Measurements from ENCODE around the gene CD81. TPM values are rescaled to one million over a fixed set of nuclear protein-coding genes. Genes with fewer than 3 reads are reported as not detected.

Gene CD81
- total and polyA plus RNA-seq, 9 of the 15 experiments (the other 6 are each of a cell fraction or from before 2014, with no cell fraction given) = 2.4 to 189 (median 61.7) TPM

- TF ChIP-seq, protein P1, sequence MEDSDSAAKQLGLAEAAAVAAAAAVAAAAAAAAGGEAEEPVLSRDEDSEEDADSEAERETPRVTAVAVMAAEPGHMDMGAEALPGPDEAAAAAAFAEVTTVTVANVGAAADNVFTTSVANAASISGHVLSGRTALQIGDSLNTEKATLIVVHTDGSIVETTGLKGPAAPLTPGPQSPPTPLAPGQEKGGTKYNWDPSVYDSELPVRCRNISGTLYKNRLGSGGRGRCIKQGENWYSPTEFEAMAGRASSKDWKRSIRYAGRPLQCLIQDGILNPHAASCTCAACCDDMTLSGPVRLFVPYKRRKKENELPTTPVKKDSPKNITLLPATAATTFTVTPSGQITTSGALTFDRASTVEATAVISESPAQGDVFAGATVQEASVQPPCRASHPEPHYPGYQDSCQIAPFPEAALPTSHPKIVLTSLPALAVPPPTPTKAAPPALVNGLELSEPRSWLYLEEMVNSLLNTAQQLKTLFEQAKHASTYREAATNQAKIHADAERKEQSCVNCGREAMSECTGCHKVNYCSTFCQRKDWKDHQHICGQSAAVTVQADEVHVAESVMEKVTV (CRISPR knock-in tag; IDR thresholded peaks at IDR 0.05) = no peak
- TF ChIP-seq SOX6 (IDR thresholded peaks at IDR 0.05) (no peak), CHD1 (IDR thresholded peaks at IDR 0.05; ENCODE audit: low read length) (peak; percentile 51), ZNF561 (CRISPR knock-in tag; conservative IDR thresholded peaks at IDR 0.05) (no peak), MCM3 (IDR thresholded peaks at IDR 0.05) (no peak), MYNN (IDR thresholded peaks at IDR 0.05) (no peak), MYNN (CRISPR knock-in tag; IDR thresholded peaks at IDR 0.05) (no peak), MXI1 (IDR thresholded peaks at IDR 0.05; ENCODE audit: low read depth, low read length) (no peak), FOXJ2 (tag; IDR thresholded peaks at IDR 0.05) (peak; percentile 30), ZNF584 (CRISPR knock-in tag; IDR thresholded peaks at IDR 0.05; ENCODE audit: low read depth) (no peak; the same call in 1 of the 2 replicates), CBX5 (IDR thresholded peaks at IDR 0.05; ENCODE audit: borderline replicate concordance, low read depth) (no peak), PHB (CRISPR knock-in tag; IDR thresholded peaks at IDR 0.05) (0 out of 2 replicates have a peak, but pooled peaks have one; percentile 34), ZNF436 (CRISPR knock-in tag; IDR thresholded peaks at IDR 0.05) (no peak), RBFOX2 (IDR thresholded peaks at IDR 0.05; ENCODE audit: low read depth, low read length) (no peak; the same call in 1 of the 2 replicates), ZBED1 (IDR thresholded peaks at IDR 0.05) (no peak; the same call in 1 of the 2 replicates), U2AF1 (optimal IDR thresholded peaks at IDR 0.05; ENCODE audit: low read depth, low read length) (no peak), SMARCE1 (IDR thresholded peaks at IDR 0.05) (no peak), NEUROD1 (IDR thresholded peaks at IDR 0.05; ENCODE audit: borderline replicate concordance, low read depth, low read length, partially characterized antibody) (no peak), PHF8 (IDR thresholded peaks at IDR 0.05; ENCODE audit: borderline replicate concordance, low read length) (peak; percentile 75; the same call in 1 of the 2 replicates), ZNF3 (CRISPR knock-in tag; IDR thresholded peaks at IDR 0.05) (no peak), IFI16 (CRISPR knock-in tag; IDR thresholded peaks at IDR 0.05) (no peak), ZNF232 (CRISPR knock-in tag; IDR thresholded peaks at IDR 0.05) (0 out of 2 replicates have a peak, but pooled peaks have one; percentile 43), ZNF140 (CRISPR knock-in tag; IDR thresholded peaks at IDR 0.05) (no peak), GABPB2 (CRISPR knock-in tag; conservative IDR thresholded peaks at IDR 0.05) (no peak), CBFA2T3 (IDR thresholded peaks at IDR 0.05) (no peak), POLR2AphosphoS2 (IDR thresholded peaks at IDR 0.05; ENCODE audit: low read length) (no peak), SAFB2 (IDR thresholded peaks at IDR 0.05; ENCODE audit: borderline replicate concordance, low read depth, low read length, severe bottlenecking) (no peak), ZNF695 (CRISPR knock-in tag; IDR thresholded peaks at IDR 0.05) (no peak), YY1 (IDR thresholded peaks at IDR 0.05; ENCODE audit: borderline replicate concordance in 1 of 3, control insufficient read depth in 1 of 3, extremely low read depth in 1 of 3, insufficient read depth in 3 of 3, insufficient read length in 1 of 3, insufficient replicate concordance in 2 of 3, low read depth in 1 of 3, low read length in 2 of 3) (peak in 2 of 3 experiments; percentile 33 to 91), NCOA4 (IDR thresholded peaks at IDR 0.05; ENCODE audit: partially characterized antibody) (no peak), ZNF143 (CRISPR knock-in tag; IDR thresholded peaks at IDR 0.05) (no peak)
Measured at GRCh38 chr11:2400762-2401435, 23.8 kb downstream of the CD81 start (continued).
